ENCODE data around the gene PLEKHM2. TPM values are rescaled to one million over a fixed set of nuclear protein-coding genes. Genes with fewer than 3 reads are reported as not detected.

PLEKHM2 gene
- total and polyA plus RNA-seq, 2 of the 8 experiments (the other 6 are each of a cell fraction or from before 2014, with no cell fraction given) = 38.3 to 47.6 TPM

DNA sequence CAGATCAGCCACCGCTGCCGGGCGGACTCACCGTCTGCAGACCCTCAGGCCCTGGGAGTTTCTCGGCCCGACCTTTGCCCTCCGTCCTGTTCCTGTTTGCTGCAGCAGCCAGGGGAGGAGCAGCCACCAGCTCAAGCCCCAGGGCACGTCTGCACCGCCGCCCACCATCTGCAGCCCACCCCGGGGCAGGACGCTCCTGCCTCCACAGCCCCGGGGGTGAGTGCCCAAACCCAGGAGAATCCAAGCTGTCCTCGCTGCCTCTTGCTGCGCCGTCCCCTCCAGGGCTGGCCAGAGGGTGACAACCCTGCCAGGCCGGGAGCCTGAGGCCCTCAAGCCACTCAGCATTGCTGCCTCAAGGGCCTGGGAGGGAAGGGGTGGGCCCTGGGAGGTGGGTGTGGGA is 50.8 kb downstream of the PLEKHM2 start:
- FAIRE-seq = no peak
- Histone ChIP-seq H3K4me3 (ENCODE audit: extremely low read depth in 1 of 4, insufficient read depth in 2 of 4, low read depth in 3 of 4, low read length in 4 of 4) (no peak overlapping the region), H2AFZ (ENCODE audit: low read length) (no peak overlapping the region), H4K91ac (replicated peaks; ENCODE audit: insufficient read length, low read length) (no peak overlapping the region), H3K9me3 (ENCODE audit: insufficient read depth in 2 of 2, low read depth in 1 of 2, low read length in 1 of 2) (no peaks in the 10 kb centered on the region), H3K79me1 (ENCODE audit: low read depth, low read length) (no peaks in the 10 kb centered on the region), H3K18ac (ENCODE audit: extremely low read depth, low read length) (no peak overlapping the region), H3K56ac (replicated peaks; ENCODE audit: insufficient read length, low read depth, low read length) (no peak overlapping the region), H4K20me1 (replicated peaks in 1 of 2; ENCODE audit: control insufficient read depth in 1 of 2, insufficient read depth in 2 of 2, low read length in 2 of 2) (peaks cover 4 to 7% of the 10 kb centered on the region in 2 experiments), H2BK15ac (ENCODE audit: low read length) (no peak overlapping the region), H3K4me2 (ENCODE audit: insufficient read depth in 1 of 2, low read depth in 2 of 2, low read length in 2 of 2) (no peak overlapping the region), H3K4me1 (replicated peaks in 1 of 4; ENCODE audit: control insufficient read depth in 3 of 4, insufficient read depth in 4 of 4, low read length in 3 of 4) (peaks cover 0 to 14% (median 4%) of the 10 kb centered on the region in 4 experiments; a peak in 4 of 7 replicates), H3K27me3 (replicated peaks in 1 of 4; ENCODE audit: control insufficient read depth in 3 of 4, extremely low read depth in 1 of 4, insufficient read depth in 3 of 4, low read length in 3 of 4) (no peaks in the 10 kb centered on the region), H3K23me2 (ENCODE audit: low read depth, low read length) (no peaks in the 10 kb centered on the region), H4K8ac (ENCODE audit: extremely low read depth, insufficient read depth, low read length) (no peak overlapping the region), H3K27ac (ENCODE audit: low read depth, low read length) (no peak overlapping the region), H3K23ac (ENCODE audit: insufficient read length) (no peak overlapping the region), H2BK5ac (ENCODE audit: low read depth, low read length) (no peak overlapping the region), H2AK5ac (ENCODE audit: low read depth, low read length) (no peak overlapping the region), H3K79me2 (ENCODE audit: control insufficient read depth in 1 of 2, insufficient read depth in 2 of 2, low read length in 2 of 2) (no peaks in the 10 kb centered on the region), H3K14ac (ENCODE audit: insufficient read length) (no peak overlapping the region), H3K4ac (replicated peaks; ENCODE audit: insufficient read length, low read depth, low read length) (no peak overlapping the region), H3K9ac (replicated peaks in 1 of 4; ENCODE audit: extremely low read depth in 1 of 4, low read depth in 3 of 4, low read length in 3 of 4) (no peak overlapping the region), H2BK12ac (ENCODE audit: low read depth, low read length) (no peak overlapping the region), H2BK120ac (replicated peaks; ENCODE audit: low read depth, low read length) (no peak overlapping the region), H2BK20ac (ENCODE audit: low read length) (no peak overlapping the region), H4K5ac (ENCODE audit: insufficient read length, low read depth, low read length) (no peak overlapping the region), H3K36me3 (ENCODE audit: control insufficient read depth in 2 of 4, insufficient read depth in 4 of 4, low read length in 3 of 4) (peaks cover 2 to 8% (median 3%) of the 10 kb centered on the region in 4 experiments; a peak in 5 of 8 replicates)
- ChIA-PET POLR2A (ENCODE audit: partially characterized antibody) (interaction anchor here (0.7 kb wide), 1 partner anchor 22 kb away, joined by 3 read pairs; no protein-coding TSS in a partner anchor), CTCF (ENCODE audit: partially characterized antibody) (interaction anchor here (0.7 to 1.2 kb wide), 3 partner anchors 11 to 161 kb away, joined by 3 to 4 read pairs (median 3); no protein-coding TSS in a partner anchor)
- TF ChIP-seq CEBPB (IDR thresholded peaks at IDR 0.05; ENCODE audit: low read depth, low read length) (no peak), CBX8 (IDR thresholded peaks at IDR 0.05; ENCODE audit: borderline replicate concordance, low read depth, low read length) (no peak), CBX5 (IDR thresholded peaks at IDR 0.05; ENCODE audit: low read depth, low read length) (no peak), NRF1 (IDR thresholded peaks at IDR 0.05; ENCODE audit: low read depth, low read length) (no peak)
- 90% methylated on average over 15 of the region's 17 CpGs; no CpG with 5 or more reads in 1 of the 2 experiments for WGBS, 2 experiments (ENCODE audit: extremely low coverage in 1 of 2, insufficient coverage in 1 of 2, insufficient read length in 1 of 2, insufficient replicate concordance in 2 of 2, low coverage in 1 of 2, low lambda C conversion rate in 2 of 2, missing lambda C conversion rate in 1 of 2)
- no peak for DNase-seq (ENCODE audit: low read depth in 1 of 2, low spot score in 2 of 2)

Data from H1 (cell line).